Endometrial microvascular endothelial cells (primary cell): Measurements from ENCODE around the gene NKX2-2. TPM values are rescaled to one million over a fixed set of nuclear protein-coding genes. Genes with fewer than 3 reads are reported as not detected.

Experiments used
- in situ Hi-C: cut with HindIII; loops from 2 replicates; pipeline ENCODE4 v1.10.0; 2017; ENCODE audit warnings: low sequenced_read_pairs, low pct_unique_long_range_greater_than_20kb; ENCODE audit errors: inconsistent ontology term
- total RNA-seq: library from RNA; depleted of rRNA; stranded (reverse); fragments of >200 nt; gene quantifications from one replicate; pipeline ENCODE4 v1.2.3, GENCODE V29; 2015; ENCODE audit errors: inconsistent ontology term

NKX2-2 gene
- total RNA-seq, 1 donor from 2014 or later, result not detected

- in situ Hi-C loops, result no loop called here
These were observed 2.4 kb downstream of the NKX2-2 start for GRCh38 chr20:21511485-21511849.

DNA sequence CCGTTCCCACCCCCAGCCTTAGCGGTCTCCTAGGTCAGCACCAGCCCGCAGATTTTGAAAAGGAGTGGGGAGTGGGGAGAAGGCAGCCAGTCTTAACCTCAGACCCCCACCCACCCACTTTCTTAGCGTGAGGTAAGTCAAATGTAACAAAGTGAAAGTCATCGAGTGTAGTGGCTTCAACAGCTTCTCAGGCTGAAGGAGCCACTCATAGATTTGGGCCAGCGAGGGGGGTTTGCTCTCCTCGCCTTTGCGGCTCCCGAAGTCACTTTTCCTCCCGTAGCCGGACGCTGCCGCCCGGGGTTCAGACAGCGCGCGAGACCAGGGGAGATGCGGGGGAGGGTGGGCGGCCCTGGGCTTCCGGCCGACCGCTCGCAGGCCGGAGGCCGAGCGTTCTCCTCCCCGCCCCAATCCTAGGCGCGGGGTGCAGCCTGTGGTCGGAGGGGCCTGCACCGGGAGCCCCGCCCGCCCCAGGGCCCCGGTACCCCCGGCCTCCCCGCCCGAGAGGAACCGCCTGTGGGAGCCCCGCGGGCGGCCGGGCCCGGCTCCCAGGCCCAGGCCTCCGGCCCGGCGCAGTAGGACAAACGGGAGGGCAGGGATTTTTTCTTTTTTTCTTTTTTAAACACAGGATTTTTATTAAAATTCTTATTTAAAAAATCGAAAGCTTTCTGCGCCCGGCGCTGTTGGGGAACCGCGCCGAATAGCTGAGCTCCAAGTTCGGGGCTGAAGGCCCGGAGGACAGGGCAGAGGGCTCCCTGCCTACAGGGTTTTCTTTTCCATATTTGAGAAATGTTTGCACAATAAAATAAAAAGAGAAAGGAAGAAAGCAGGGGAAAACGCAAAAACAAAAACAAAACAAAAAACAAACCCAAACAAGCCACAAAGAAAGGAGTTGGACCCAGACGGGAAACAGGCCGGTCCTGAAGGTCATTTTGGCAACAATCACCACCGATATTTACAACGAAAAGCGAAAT, 3.2 kb downstream of the NKX2-2 start:
- in situ Hi-C loops, result no loop called here

DNA sequence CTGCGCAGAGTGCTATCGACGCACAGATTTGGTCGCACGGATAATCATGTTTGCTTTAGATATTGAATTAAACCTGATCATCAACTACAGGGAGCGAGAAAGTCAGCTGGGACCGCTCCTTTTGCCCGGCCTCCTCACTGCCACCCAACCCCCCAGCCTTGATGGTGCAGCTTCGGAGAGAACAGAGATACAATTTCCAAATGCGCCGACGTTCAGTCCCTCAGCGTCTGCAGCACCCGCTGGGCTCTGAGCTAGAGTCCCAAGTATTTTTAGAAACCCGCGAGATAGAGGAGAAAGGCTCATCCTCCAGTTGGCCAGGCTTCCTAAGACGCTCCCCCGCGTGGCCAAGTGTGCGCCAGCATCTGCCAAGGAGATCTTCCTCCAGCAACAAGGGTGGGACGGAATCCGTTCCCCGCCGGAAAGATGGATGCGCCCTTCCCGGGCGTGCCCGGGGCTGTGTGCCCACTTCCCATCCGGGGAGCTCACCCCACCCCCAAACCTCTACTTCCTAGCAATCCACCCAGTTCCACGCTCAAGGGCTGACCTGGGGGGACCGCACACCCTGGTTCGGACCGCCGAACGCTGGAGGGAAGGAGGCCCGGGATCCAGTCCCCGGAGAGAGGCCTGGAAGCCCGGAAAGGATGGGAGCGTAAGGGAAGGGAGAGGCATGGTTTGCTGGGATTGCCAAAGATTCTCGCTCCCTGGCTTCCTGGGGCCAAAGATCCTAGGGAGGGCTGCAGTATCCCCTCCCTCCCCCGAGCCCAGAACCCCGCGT, 4.1 kb downstream of the NKX2-2 start:
- in situ Hi-C loops, result no loop called here

DNA sequence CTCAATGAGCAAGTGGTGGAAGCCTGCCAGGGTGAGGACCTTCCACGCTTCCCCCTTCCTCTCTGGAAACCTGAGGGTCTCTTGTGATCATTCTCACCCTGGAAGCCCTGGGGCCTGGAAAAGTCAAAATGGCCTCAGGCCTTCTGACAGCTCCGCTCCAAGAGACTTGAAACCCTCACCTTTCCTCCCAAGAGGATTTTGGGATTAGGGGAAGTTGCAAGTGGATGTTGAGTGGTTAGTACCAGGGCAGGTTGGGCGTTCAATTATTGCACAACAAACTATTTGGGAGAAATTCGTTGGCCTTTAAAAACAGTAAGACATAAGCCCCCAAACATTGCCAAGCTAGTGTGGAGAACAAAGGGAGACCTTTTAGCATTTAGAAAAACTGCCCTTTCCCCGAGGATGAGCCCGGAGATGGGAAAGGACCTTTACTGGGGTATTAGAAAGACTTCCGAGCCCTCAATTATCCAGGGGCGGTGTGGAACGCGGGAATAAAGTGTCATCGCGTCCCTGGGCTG, 4.7 kb downstream of the NKX2-2 start:
- in situ Hi-C loops, result no loop called here

DNA sequence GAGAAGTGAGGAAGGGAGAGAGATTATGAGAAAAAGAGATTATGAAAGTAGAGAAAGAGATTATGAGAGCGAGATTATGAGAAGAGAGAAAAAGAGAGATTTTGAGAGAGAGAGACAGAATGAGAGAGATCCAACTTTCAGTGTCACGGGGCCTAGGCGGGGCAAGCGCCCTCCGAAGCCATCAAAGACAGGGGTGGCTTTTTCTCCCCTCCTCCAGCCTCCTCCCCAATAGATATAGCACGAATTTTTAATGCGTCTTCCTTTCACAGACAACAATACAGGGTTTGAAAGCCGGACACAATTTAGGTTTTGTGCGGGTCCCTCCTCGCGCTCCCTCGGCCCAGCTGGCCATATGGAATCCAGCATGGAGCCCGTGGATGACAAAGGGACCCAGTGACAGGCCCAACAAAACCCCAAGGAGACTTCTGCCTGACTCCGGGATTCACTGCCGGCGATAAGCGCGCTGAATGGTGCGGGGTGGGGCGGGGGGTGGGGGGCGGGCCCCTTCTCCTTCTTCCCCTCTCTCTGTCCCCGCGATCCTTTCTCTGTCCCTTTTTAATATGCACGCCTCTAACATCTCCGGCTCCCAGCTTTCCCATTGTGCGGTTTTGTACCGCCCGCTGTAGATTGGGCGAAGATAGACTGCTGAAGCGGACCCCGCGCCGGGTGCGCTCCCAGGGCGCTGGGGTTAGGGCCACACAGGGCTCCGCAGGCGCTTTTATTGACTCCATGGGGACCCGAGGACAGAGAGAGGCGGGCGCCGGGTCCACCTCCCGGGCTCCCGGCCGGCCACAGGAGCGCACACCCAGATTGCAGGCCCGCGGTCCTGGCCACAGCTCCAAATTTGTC, 5.4 kb downstream of the NKX2-2 start:
- in situ Hi-C loops, result no loop called here

DNA sequence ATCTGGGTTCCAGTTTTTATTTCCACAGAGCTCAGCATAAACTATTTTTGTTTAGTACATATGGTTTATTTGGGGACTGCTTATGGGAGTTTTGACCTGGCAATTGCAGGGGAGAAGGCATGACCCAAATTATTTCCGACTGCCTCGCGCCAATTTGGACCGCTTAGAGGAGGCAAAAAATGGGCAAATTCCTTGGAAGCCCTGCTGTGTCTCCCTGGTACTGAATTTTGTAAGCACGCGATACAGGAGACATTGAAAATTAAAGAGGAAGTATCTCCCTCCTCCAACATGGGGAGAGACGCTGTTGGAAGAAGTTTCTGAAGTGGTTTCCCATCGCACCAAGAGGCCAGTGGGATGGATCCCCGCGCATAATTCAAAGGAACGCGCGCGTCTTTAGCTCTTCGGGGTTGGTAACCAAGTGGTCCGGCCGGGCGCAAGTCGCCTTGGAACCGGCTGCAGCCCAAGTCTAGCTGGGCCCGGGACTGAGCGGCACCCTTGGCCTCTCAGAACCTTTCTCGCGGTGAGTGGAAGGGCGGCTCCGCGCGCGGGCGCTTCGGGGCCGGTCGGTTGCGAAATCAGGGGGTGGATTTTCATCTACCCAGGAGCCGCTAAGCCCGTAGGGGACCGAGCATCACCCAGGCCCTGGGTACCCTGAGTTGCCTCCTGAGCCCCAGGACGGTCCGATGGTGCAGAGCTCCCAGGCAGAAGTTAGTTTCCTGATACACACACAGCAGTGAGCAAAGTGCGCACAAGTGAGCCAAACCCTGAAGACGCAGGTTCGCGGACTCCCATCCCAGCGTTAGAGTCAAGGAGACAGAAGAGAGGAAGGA, 6.2 kb downstream of the NKX2-2 start:
- in situ Hi-C loops, result no loop called here

DNA sequence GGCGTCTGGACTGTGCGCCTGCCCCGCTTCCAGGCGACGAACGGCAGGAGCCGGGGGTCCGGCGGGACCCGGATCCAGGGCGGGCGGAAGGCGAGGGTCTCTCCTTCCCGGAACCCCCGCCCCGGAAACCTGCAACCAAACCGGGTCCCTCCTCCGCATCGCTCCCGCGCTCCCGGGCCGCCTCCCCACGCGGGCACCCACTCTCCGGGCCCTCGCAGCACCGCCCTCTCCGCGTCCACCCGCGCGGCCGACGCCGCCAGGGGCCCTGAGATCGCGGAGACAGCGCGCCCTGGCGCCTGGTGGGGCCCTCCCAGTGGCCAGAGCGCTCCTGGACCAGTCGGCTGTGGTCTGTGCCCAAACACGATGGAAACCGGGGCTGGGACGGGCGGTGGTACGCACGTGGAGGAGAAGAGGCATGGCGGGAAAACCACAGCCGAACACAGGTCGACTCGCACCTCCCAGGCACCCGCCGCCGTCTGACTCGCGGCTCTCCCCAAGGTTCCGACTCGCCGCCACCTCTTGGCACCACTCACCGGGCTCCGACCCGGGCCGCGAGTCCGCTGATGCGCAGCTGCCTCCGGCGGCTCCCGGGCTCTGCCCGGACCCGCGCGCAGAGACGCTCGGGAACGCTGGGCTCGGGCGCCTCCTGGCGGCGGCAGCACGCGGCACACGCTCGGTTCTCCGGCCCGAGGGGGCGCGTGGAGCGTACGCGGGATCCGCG, 7.9 kb downstream of the NKX2-2 start:
- in situ Hi-C loops, result no loop called here

DNA sequence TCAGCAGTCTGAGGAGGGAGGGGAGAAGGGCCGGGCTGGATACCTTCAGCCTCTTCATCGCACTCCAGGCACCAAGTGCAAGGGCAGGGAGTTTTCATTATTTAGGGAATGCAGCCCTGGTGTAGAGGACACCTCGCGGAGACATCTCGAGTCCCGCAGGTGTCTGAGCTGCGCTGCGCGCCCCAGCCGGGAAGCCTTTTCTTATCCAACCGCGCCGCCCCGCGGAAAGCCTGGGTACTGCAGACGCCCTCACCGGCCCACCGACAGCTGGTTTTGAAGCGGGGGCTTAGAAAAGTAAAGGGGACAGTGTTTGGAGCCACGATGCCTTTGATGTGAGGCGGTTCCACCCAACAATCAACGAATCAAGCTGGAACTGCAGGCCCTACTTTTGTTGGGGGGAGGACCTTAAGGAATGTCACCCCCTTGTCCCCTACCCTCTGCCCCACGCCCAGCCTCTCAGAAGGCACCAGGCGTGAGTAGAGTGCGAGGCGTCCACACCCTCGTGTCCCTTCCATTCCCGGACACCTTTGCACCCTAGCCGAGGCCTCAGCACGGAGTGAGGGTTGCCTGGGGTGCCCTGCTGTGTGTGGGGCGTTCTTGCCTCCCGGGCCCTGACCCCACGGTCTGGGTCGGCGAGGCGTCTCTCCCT, 8.6 kb downstream of the NKX2-2 start:
- in situ Hi-C loops, result no loop called here

DNA sequence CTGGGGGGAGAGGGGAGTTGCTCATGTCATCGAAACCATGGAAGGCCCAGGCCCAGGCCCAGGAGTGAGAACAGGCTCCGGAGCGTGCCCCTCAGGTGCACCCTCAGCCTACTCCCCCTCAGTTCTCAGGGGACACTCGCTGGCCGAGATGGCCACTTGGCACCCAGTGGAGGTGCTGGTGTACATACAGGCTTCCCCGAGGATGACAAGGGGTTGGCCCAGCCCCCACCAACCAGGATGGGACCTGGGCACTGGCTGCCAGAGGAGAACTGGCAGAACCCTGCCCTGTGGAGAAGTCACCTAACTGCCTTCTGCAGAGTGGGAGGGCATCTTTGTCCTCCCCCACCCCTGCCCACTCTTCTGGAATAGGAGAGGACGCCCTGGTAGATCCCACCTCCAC, 9.5 kb downstream of the NKX2-2 start:
- in situ Hi-C loops, result no loop called here

GRCh38 chr20:21503345-21503744, 10.5 kb downstream of the NKX2-2 start:
- in situ Hi-C loops, result no loop called here

DNA sequence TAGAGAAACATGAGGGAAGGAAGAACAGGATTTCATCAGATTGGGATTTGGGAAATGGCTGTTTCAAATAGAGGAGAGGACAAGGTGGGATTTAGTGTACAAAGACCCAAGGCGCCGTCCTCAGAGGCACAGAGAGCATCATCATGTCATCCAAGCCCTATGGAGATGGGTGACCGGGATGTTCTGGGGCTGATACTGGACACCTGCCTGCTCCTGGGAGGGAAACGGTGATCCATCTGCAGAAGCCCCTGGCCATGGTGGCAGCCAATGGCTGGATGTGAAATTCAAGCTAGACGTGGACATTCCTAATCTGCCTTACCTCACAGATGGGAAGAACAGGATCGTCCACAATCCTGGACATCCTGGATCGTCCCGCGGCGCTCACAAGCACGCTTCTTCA, 12.7 kb downstream of the NKX2-2 start:
- in situ Hi-C loops, result no loop called here

DNA sequence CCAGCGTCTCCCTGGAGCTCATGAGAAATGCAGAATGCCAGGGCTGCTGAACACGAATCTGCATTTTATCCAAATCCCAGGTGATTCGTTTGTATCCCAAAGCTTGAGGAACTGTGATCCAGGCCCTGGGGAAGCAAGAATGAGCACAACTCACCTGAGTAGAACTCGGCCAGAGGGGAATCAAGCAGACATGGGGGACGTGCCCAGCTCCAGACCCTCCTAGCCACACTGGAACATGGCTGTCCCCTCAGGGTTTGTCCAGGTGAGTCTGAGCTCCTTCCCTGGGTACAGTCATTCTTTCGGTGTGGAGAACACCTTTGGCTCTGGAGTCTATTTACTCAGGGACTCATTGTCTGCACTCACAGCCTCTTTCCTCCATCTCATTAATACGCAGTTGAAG, 13.3 kb downstream of the NKX2-2 start:
- in situ Hi-C loops, result no loop called here

GRCh38 chr20:21499641-21500040, 14.2 kb downstream of the NKX2-2 start:
- in situ Hi-C loops, result no loop called here

DNA sequence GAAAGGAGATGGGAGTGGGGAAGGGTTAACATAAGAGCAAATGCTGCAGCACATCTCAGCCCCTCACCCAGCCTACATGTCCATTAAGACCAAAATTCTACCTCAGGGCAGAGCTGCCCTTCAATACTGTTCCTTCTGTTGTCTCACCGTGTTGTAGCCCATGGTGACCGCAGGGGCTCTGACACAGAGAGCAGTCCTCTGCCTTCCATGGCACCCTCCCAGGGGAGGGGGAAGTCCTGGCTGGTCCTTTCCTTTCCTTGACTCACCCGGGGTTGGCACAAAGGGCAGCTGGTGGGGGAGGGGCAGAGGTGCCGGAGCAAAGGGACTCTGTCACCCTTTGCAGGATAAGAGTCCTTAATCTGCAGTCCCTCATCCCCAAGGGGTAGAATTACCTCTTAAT, 15.2 kb downstream of the NKX2-2 start:
- in situ Hi-C loops, result no loop called here

DNA sequence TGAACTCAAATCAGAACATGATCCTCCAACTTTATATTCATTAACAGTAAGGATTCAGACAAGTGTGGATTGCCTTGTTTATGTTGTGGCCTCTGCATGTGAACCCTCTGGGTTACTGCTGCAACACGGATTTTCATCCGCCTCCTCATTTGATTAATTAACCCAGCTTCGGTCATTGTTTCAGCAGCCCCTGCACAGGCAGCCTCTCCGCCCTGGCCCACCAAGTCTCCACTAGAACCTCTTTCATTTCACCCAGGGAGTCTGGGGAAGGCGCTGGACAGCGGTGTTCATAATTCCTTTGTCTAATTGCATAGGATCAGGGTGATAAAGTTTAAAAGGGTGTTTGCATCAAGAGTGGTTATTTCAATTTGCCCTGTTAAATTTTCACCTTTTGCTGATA, 15.7 kb downstream of the NKX2-2 start:
- in situ Hi-C loops, result no loop called here

GRCh38 chr20:21496452-21496851, 17.4 kb downstream of the NKX2-2 start:
- in situ Hi-C loops, result no loop called here

GRCh38 chr20:21493049-21493448, 20.8 kb downstream of the NKX2-2 start:
- in situ Hi-C loops, result no loop called here
